Kidney epithelial cell (primary cell): ENCODE data around the gene DCLK3. TPM values are rescaled to one million over a fixed set of nuclear protein-coding genes. Genes with fewer than 3 reads are reported as not detected.

Experiments used
- DNase-seq: peaks from one replicate; pipeline ENCODE4 v3.0.0-alpha.2; 2010; ENCODE audit warnings: low read depth
- H3K27me3 ChIP-seq: 2 replicates; pipeline ENCODE4 v1.6.0; 2011; ENCODE audit warnings: low read length; ENCODE audit not compliant: control insufficient read depth, insufficient read depth
- H3K36me3 ChIP-seq: 2 replicates; pipeline ENCODE4 v1.5.1; 2011; ENCODE audit warnings: low read length; ENCODE audit not compliant: control insufficient read depth, insufficient read depth
- H3K4me3 ChIP-seq: 2 replicates; pipeline ENCODE4 v1.5.1; 2011; ENCODE audit warnings: low read depth, mild to moderate bottlenecking, control low read depth, low read length
- CTCF ChIP-seq: IDR thresholded peaks from 2 replicates; pipeline ENCODE4 v1.5.1; 2011; ENCODE audit warnings: mild to moderate bottlenecking, moderate library complexity, low read length, control low read depth, inconsistent platforms; ENCODE audit not compliant: insufficient read depth, poor library complexity, severe bottlenecking
- total RNA-seq: library from RNA; depleted of rRNA; stranded (reverse); fragments of >200 nt; gene quantifications from 2 replicates; pipeline ENCODE4 v1.2.3, GENCODE V29; 2015

Gene DCLK3
- under 0.01 and 0.04 TPM in 2 replicates for total RNA-seq

GRCh38 chr3:36763850-36764703, at the start of gene DCLK3:
Gene DCLK3 (minus strand): TSS chr3:36764553. CDS start chr3:36764263, 290 bp downstream.
- no peak for TF ChIP-seq CTCF
- Histone ChIP-seq H3K36me3 (no peaks in the 10 kb centered on the region), H3K4me3 (peak within 1 kb of the TSS; percentile 27), H3K27me3 (peaks cover 26% of the 10 kb centered on the region)
- no peak for DNase-seq

GRCh38 chr3:36813305-36813704, 49.0 kb upstream of the DCLK3 start:
- Histone ChIP-seq H3K4me3 (no peak overlapping the region), H3K27me3 (peaks cover 2% of the 10 kb centered on the region), H3K36me3 (no peaks in the 10 kb centered on the region)
- no peak for TF ChIP-seq CTCF
- DNase-seq, result no peak

- no peak overlapping the region for H3K4me3 ChIP-seq
- no peaks in the 10 kb centered on the region for H3K36me3 ChIP-seq
- DNase-seq, result no peak
- no peak for TF ChIP-seq CTCF
- peaks cover 2% of the 10 kb centered on the region for H3K27me3 ChIP-seq
Measured at GRCh38 chr3:36812240-36812639, 47.9 kb upstream of the DCLK3 start.

- DNase-seq, result no peak
- no peaks in the 10 kb centered on the region for H3K36me3 ChIP-seq
- no peak for TF ChIP-seq CTCF
- peaks cover 2% of the 10 kb centered on the region for H3K27me3 ChIP-seq
- no peak overlapping the region for H3K4me3 ChIP-seq
Measured at GRCh38 chr3:36811768-36812167, 47.4 kb upstream of the DCLK3 start.

- DNase-seq, result no peak
- TF ChIP-seq CTCF, result no peak
- H3K36me3 ChIP-seq, result no peaks in the 10 kb centered on the region
Measured at GRCh38 chr3:36804295-36805055, 40.1 kb upstream of the DCLK3 start.

More at GRCh38 chr3:36804295-36805055, 40.1 kb upstream of the DCLK3 start:
- Histone ChIP-seq H3K4me3 (no peak overlapping the region), H3K27me3 (no peaks in the 10 kb centered on the region)
